HG03575 (cell line): ENCODE results near the gene SLC5A7.

ENCODE experiments used
- ATAC-seq: cut with Tn5 transposase; IDR thresholded peaks from one replicate; pipeline ENCODE4 v1.9.1; 2021; ENCODE audit not compliant: unreplicated experiment, insufficient number of reproducible peaks, low FRiP score; ENCODE audit errors: extremely low read depth

Gene SLC5A7

DNA sequence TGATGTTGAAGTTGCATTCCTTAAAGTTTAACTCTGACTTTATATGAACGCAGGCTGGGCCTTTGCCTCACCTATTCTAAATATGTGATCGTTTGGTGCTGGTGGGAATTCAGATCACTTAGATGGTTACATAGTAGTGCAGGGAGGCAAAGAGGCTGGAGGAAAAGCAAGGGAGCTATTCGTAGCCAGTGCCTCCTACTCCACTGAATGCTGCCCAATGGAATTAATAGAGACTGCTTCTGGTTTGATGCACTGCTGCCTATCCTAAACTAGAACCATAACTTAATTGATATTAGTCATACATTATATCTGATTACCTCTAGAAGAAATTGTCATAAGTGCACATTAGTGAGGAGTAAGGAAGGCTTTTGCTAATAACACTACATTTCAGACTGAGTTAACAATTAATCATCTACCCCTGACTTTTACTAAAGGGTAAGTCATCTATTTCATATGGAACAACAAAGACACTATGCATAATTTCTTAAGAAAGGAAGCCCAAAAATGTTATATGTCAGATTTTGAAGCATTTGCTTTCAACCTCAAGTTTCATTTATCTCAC lies 72.3 kb downstream of the SLC5A7 start:
- no peak for ATAC-seq

DNA sequence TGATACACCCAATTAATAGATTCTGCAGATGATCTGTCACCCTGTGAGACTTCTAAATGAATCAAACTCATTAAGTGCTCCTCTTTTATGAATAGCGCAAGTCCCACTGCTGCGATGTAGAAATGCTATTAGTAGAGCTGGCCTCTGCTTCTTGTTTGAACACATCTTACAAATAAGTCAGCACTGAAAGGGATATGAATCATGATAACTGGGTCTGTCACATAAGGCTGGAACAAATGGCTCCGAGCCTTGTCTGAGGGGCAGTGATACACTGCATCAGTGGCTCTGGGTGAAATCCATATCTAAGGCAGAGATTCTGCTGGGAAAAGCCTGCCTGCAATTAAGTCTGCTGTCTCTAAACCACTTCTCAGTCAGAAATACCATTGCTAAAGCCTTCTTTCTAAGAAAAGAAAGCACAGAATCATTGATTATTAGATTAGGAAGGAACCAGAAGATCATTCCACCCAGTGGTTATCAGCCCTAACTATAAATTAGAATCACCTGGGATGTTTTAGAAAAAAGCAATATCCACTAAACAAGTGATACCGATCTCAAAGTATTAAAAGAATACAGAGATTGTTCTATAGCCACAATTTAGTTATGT lies 75.2 kb downstream of the SLC5A7 start:
- ATAC-seq = no peak
